ENCODE results near the gene LYPD6B.

DNA sequence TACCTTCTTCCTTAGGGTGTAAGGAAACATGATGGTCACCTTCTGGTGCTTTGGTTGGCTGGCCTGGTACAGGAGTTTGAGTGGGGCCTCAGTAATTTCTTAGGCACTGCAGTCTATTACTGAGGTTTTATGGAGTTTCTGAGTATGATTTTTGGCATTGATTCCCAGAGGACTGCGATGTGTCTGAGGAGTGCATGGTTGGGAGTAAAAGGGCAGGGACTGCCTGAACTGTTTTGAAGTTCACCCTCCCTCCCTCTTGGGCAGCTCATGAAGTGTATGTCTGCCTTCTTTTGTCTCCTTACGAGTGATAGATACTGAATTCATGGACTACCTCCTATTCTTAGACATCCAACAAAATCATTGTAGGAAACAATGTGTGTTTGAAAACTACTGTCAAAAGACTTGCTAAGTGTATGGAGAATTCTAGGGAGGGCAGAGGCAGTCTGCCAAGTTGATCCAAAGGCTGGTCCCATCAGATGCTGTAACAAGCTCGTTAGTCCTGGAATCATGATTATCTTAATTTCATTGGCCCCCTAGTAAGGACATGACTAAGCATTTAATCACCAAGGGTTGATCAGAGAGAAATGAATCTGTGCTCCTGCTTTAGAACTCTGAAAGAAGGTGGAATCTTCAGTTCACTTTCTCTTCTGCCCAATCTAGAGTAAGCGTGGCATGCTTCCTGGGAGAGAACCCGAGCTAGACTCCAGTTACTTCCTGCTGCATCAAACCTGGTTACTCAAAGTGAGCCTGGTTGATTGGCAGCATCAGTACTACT is 26.5 kb downstream of the LYPD6B start:
- no peak for TF ChIP-seq CHD2 (IDR thresholded peaks at IDR 0.05; ENCODE audit: borderline replicate concordance, low read depth, low read length)
- TF ChIP-seq RCOR1 (conservative IDR thresholded peaks at IDR 0.05; ENCODE audit: low read depth, low read length): no peak
- no peak for TF ChIP-seq GATAD2B (conservative IDR thresholded peaks at IDR 0.05; ENCODE audit: low read depth)
- TF ChIP-seq EP300 (IDR thresholded peaks at IDR 0.05; ENCODE audit: borderline replicate concordance in 1 of 2, control insufficient read depth in 1 of 2, low read depth in 2 of 2, low read length in 2 of 2): no peak
- no peak for TF ChIP-seq POLR2A (IDR thresholded peaks at IDR 0.05; ENCODE audit: low read depth, low read length)
- TF ChIP-seq, protein P1, sequence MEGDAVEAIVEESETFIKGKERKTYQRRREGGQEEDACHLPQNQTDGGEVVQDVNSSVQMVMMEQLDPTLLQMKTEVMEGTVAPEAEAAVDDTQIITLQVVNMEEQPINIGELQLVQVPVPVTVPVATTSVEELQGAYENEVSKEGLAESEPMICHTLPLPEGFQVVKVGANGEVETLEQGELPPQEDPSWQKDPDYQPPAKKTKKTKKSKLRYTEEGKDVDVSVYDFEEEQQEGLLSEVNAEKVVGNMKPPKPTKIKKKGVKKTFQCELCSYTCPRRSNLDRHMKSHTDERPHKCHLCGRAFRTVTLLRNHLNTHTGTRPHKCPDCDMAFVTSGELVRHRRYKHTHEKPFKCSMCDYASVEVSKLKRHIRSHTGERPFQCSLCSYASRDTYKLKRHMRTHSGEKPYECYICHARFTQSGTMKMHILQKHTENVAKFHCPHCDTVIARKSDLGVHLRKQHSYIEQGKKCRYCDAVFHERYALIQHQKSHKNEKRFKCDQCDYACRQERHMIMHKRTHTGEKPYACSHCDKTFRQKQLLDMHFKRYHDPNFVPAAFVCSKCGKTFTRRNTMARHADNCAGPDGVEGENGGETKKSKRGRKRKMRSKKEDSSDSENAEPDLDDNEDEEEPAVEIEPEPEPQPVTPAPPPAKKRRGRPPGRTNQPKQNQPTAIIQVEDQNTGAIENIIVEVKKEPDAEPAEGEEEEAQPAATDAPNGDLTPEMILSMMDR (IDR thresholded peaks at IDR 0.05 in 2 of 3, conservative IDR thresholded peaks at IDR 0.05 in 1 of 3; ENCODE audit: control insufficient read depth in 2 of 3, extremely low read depth in 1 of 3, insufficient read depth in 1 of 3, low read depth in 3 of 3, low read length in 3 of 3): no peak
- TF ChIP-seq SMAD1 (IDR thresholded peaks at IDR 0.05; ENCODE audit: low read depth, partially characterized antibody): no peak
- no peak for TF ChIP-seq FOS (IDR thresholded peaks at IDR 0.05; ENCODE audit: borderline replicate concordance, extremely low read depth, insufficient read length)
- TF ChIP-seq POLR2AphosphoS5 (IDR thresholded peaks at IDR 0.05; ENCODE audit: low read length): no peak
- TF ChIP-seq MEF2A (IDR thresholded peaks at IDR 0.05; ENCODE audit: insufficient read depth, low read depth, low read length): no peak
- TF ChIP-seq, protein P2, sequence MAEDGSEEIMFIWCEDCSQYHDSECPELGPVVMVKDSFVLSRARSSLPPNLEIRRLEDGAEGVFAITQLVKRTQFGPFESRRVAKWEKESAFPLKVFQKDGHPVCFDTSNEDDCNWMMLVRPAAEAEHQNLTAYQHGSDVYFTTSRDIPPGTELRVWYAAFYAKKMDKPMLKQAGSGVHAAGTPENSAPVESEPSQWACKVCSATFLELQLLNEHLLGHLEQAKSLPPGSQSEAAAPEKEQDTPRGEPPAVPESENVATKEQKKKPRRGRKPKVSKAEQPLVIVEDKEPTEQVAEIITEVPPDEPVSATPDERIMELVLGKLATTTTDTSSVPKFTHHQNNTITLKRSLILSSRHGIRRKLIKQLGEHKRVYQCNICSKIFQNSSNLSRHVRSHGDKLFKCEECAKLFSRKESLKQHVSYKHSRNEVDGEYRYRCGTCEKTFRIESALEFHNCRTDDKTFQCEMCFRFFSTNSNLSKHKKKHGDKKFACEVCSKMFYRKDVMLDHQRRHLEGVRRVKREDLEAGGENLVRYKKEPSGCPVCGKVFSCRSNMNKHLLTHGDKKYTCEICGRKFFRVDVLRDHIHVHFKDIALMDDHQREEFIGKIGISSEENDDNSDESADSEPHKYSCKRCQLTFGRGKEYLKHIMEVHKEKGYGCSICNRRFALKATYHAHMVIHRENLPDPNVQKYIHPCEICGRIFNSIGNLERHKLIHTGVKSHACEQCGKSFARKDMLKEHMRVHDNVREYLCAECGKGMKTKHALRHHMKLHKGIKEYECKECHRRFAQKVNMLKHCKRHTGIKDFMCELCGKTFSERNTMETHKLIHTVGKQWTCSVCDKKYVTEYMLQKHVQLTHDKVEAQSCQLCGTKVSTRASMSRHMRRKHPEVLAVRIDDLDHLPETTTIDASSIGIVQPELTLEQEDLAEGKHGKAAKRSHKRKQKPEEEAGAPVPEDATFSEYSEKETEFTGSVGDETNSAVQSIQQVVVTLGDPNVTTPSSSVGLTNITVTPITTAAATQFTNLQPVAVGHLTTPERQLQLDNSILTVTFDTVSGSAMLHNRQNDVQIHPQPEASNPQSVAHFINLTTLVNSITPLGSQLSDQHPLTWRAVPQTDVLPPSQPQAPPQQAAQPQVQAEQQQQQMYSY (CRISPR knock-in tag; IDR thresholded peaks at IDR 0.05): no peak
